C4-2B (cell line): Measurements from ENCODE around the gene FKBP10.

Source experiments
- ZFX ChIP-seq: fragments of 450-650 bp; IDR thresholded peaks from 2 replicates; pipeline ENCODE4 v1.6.1; 2017
- TF ChIP-seq, protein P1 (sequence below): fragments of 450-650 bp; conservative IDR thresholded peaks from 2 replicates; pipeline ENCODE4 v1.5.1; 2017; ENCODE audit warnings: mild to moderate bottlenecking

DNA sequence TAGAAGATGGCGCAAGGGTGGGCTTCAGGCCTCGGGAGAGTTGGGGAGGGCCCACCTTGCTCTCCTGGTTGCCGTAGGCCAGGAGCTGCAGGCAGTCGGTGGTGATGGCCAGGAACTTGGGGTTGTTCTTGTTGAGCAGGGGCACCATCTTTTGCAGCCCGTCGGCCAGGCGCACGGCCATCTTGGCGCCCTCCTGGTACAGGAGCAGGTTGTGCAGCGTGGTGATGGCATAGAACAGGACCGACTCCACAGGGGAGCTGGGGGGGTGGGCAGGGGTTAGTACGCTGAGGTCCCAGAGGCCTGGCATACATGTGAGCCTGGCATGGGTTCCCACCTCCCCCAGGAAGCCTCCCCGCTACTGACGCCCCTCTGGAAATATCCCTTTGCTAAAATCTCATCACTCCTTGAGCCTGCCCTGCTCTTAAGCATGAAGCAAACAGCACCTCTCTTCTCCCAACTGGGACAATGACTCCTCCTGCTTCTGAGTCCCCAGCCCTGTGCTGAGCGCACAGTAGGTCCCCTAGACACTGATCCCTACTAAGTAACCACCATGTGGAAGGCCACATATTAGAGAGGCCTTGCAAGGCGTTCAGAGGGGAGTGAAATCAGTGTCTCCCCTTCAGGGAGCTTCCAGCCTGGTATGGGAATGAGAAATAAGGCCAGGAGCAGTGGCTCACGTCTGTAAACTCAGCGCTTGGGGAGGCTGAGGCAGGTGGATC is 45.3 kb upstream of the FKBP10 start:
- TF ChIP-seq, protein P1, sequence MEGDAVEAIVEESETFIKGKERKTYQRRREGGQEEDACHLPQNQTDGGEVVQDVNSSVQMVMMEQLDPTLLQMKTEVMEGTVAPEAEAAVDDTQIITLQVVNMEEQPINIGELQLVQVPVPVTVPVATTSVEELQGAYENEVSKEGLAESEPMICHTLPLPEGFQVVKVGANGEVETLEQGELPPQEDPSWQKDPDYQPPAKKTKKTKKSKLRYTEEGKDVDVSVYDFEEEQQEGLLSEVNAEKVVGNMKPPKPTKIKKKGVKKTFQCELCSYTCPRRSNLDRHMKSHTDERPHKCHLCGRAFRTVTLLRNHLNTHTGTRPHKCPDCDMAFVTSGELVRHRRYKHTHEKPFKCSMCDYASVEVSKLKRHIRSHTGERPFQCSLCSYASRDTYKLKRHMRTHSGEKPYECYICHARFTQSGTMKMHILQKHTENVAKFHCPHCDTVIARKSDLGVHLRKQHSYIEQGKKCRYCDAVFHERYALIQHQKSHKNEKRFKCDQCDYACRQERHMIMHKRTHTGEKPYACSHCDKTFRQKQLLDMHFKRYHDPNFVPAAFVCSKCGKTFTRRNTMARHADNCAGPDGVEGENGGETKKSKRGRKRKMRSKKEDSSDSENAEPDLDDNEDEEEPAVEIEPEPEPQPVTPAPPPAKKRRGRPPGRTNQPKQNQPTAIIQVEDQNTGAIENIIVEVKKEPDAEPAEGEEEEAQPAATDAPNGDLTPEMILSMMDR = no peak
- TF ChIP-seq ZFX = no peak
